ENCODE data around the gene SIN3B.
"Not testable (repeated sequence)": the region's sequence is repeated elsewhere in the genome, so short reads cannot be mapped to it uniquely, and the experiment has no call there.

Gene SIN3B

GRCh38 chr19:16829010-16829821, at the start of gene SIN3B:
SIN3B (plus strand) TSS chr19:16829398; CDS start chr19:16829421, 23 bp downstream.
- no peak for FAIRE-seq

GRCh38 chr19:16779539-16780163, 49.5 kb upstream of the SIN3B start:
- FAIRE-seq = no peak

GRCh38 chr19:16782719-16783118, 46.5 kb upstream of the SIN3B start:
- no peak for FAIRE-seq

- no peak for FAIRE-seq
These were observed 40.7 kb upstream of the SIN3B start for GRCh38 chr19:16788479-16788878.

- no peak for FAIRE-seq
These were observed 40.0 kb upstream of the SIN3B start for GRCh38 chr19:16789238-16789637.

GRCh38 chr19:16790051-16790450, 39.1 kb upstream of the SIN3B start:
- FAIRE-seq = no peak

- FAIRE-seq = no peak
These were observed 37.3 kb upstream of the SIN3B start for GRCh38 chr19:16791942-16792341.

GRCh38 chr19:16794456-16795441, 34.4 kb upstream of the SIN3B start:
- no peak for FAIRE-seq

GRCh38 chr19:16795731-16796130, 33.5 kb upstream of the SIN3B start:
- FAIRE-seq = no peak

- no peak for FAIRE-seq
These were observed 31.3 kb upstream of the SIN3B start for GRCh38 chr19:16797876-16798275.

- not testable (repeated sequence) for FAIRE-seq
These were observed 30.9 kb upstream of the SIN3B start for GRCh38 chr19:16798326-16798725.

- no peak for FAIRE-seq
These were observed 29.5 kb upstream of the SIN3B start for GRCh38 chr19:16799740-16800139.

- no peak for FAIRE-seq
These were observed 27.6 kb upstream of the SIN3B start for GRCh38 chr19:16801600-16802013.

- no peak for FAIRE-seq
These were observed 25.0 kb upstream of the SIN3B start for GRCh38 chr19:16804176-16804575.

GRCh38 chr19:16807549-16808284, 21.5 kb upstream of the SIN3B start:
- FAIRE-seq = no peak

GRCh38 chr19:16814526-16815100, 14.6 kb upstream of the SIN3B start:
- no peak for FAIRE-seq

- no peak for FAIRE-seq
These were observed 9.1 kb upstream of the SIN3B start for GRCh38 chr19:16820056-16820455.

GRCh38 chr19:16821081-16821480, 8.1 kb upstream of the SIN3B start:
- FAIRE-seq = no peak

GRCh38 chr19:16822648-16823047, 6.5 kb upstream of the SIN3B start:
- no peak for FAIRE-seq

GRCh38 chr19:16824658-16825311, 4.4 kb upstream of the SIN3B start:
- no peak for FAIRE-seq

GRCh38 chr19:16825312-16826052, 3.7 kb upstream of the SIN3B start:
- no peak for FAIRE-seq
